Pancreas (tissue), 10 donors: Measurements from ENCODE around the gene CLDN6. TPM values are rescaled to one million over a fixed set of nuclear protein-coding genes. Genes with fewer than 3 reads are reported as not detected.

Experiments
- ATAC-seq, 4 donors: fragments of 200-7000 bp; cut with Tn5 transposase; one replicate each; pipeline versions ENCODE4 v1.8.0 to v1.9.1; 2020; ENCODE audit warnings: mild to moderate bottlenecking in 4 of 4, moderate library complexity in 4 of 4
- DNase-seq, 6 donors: peaks; one replicate each; pipeline ENCODE4 v3.0.0-alpha.2; 2020
- FAIRE-seq: peaks from 2 replicates; lab custom pipeline; 2012; peaks lifted over from hg19 to GRCh38; lab: Jason Lieb, UNC
- H3K27ac ChIP-seq, 4 donors: fragments of 200-600 bp; sonication (generic); 1 replicate in 3 of 4; 2 replicates in 1 of 4; pipeline versions ENCODE4 v1.5.0 to v1.8.0; 2020
- H3K27me3 ChIP-seq, 4 donors: fragments of 200-600 bp; one replicate each; pipeline ENCODE4 v1.8.0; 2021
- H3K36me3 ChIP-seq, 3 donors: fragments of 200-600 bp; sonication (generic) in 1 of 3; one replicate each; pipeline versions ENCODE4 v1.5.0 to v1.8.0; 2020 to 2021
- H3K4me1 ChIP-seq, 3 donors: fragments of 200-600 bp; one replicate each; pipeline ENCODE4 v1.8.0; 2021
- H3K4me3 ChIP-seq, 4 donors: fragments of 200-600 bp; sonication (generic) in 2 of 4; one replicate each; pipeline versions ENCODE4 v1.5.0 to v1.8.0; 2020 to 2021
- H3K9me3 ChIP-seq, 4 donors: fragments of 200-600 bp; one replicate each; pipeline ENCODE4 v1.8.0; 2021
- CTCF ChIP-seq, 4 donors: fragments of 200-600 bp; sonication (generic) in 3 of 4; IDR thresholded peaks; one replicate each; pipeline versions ENCODE4 v1.5.0 to v1.8.0; 2021; ENCODE audit warnings: antibody characterized with exemption in 4 of 4
- WGBS, 2 donors: extraction: QIAGEN DNeasy Blood & Tissue Kit; methylation state at CpG; one replicate each; pipeline ENCODE4 v1.1.7; 2013; 5-methylcytosine and 5-hydroxymethylcytosine counted together
- intact Hi-C, 3 donors: fragments of 100-400 bp; cut with DNase I; formaldehyde crosslinking; loops; one replicate each; pipeline versions ENCODE4 v1.11.1 to v1.14.2; 2022
- polyA plus RNA-seq, 2 donors: library from polyadenylated mRNA; stranded (reverse); fragments of 200-250 nt; gene quantifications; one replicate each; pipeline ENCODE4 v1.2.3, GENCODE V29; 2013
- total RNA-seq, 6 donors: library from RNA; stranded (reverse); fragmentation: NEBNext Ultra II Directional in 4 of 6; extraction: Animal tissue kit (Norgen Biotek cat#: 25700) in 4 of 6; gene quantifications; one replicate each; pipeline versions ENCODE4 v1.2.1 to v1.2.4, GENCODE V29; 2021 to 2023
- donor health status: healthy with polysubstance abuse.
- donor health status: DM: no; HTN: no; CAD: no; lungs with moderate emphysema.
- donor health status: DM: no; HTN: no; CAD: no.
- donor health status: control.
- donor health status: control.
- donor health status: Bipolar disorder and iron deficiency.
- donor health status: DM: yes; HTN: yes; CAD: no.
- donor health status: DM: no; HTN: no; CAD: no.
- donor health status: DM: no; HTN: no; CAD: no.
- donor health status: DM: yes; HTN: yes; CAD: no.

Gene CLDN6
- total and polyA plus RNA-seq, 8 donors = 0.12 to 5.1 (median 0.73) TPM

DNA sequence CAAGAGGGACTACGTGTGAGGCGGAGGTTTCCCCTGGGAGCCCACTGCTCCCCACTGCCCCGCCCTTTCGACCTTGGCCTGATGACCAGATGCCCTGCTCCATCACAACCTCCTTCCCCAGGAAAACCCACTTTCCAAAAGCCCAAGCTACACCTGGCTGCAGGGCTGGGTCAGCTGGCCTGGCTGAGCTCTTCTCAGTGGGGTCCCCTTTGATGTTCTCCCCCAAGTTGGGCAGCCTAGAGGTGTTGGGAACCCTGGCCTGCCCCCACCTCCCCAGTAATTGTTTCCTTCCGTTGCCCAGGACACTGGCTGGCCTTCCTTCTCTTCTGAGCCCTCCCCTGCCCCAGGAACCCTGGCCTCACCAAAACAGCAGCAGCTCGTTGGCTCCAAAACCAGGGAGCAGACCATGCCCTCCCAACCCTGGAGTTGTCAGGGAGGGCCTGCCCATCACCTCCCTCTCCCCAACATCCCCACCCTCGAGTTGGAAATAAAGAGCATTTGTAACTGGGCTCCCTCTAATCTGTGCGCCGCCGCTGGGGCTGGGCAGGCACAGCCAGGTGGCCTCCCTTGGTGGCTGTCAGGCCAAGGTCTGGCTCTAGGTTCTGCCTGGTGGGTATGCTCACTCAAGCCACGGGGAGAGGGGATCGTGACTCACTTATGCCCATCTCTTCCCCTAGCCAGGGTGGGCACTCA lies 3.8 kb downstream of the CLDN6 start:
- WGBS, 2 donors = 59 to 61% methylated on average over 12 of the region's 12 CpGs
- no peak for ATAC-seq
- intact Hi-C loops = no loop called here
- Histone ChIP-seq H3K27ac (no peak overlapping the region), H3K36me3 (no peaks in the 10 kb centered on the region), H3K4me3 (no peak overlapping the region), H3K9me3 (no peaks in the 10 kb centered on the region), H3K27me3 (no peaks in the 10 kb centered on the region), H3K4me1 (peaks cover 12 to 27% (median 15%) of the 10 kb centered on the region in 3 donors)
- TF ChIP-seq CTCF (IDR thresholded peaks at IDR 0.05) = no peak
- peak in 1 of 6 donors; percentile 64 for DNase-seq
- FAIRE-seq = no peak

GRCh38 chr16:3013491-3013951 lies 4.5 kb downstream of the CLDN6 start:
- no peak overlapping the region for H3K4me3 ChIP-seq
- ATAC-seq = no peak
- no peaks in the 10 kb centered on the region for H3K36me3 ChIP-seq
- intact Hi-C loops = no loop called here
- TF ChIP-seq CTCF (IDR thresholded peaks at IDR 0.05) = no peak
- H3K27me3 ChIP-seq = no peaks in the 10 kb centered on the region
- H3K27ac ChIP-seq = peak overlapping the region in 2 of 4 donors; percentile 55 to 70
- WGBS, 2 donors = 76 to 77% methylated on average over 27 of the region's 27 CpGs
- H3K9me3 ChIP-seq = no peaks in the 10 kb centered on the region
- DNase-seq = no peak
- H3K4me1 ChIP-seq = peaks cover 13 to 31% (median 20%) of the 10 kb centered on the region in 3 donors
- no peak for FAIRE-seq

GRCh38 chr16:3012828-3013420 lies 5.1 kb downstream of the CLDN6 start, which contains the start of gene CLDN9:
Gene CLDN9 (plus strand): TSS chr16:3012923. CDS start chr16:3013363, 440 bp downstream.
- no peaks in the 10 kb centered on the region for H3K9me3 ChIP-seq
- no peaks in the 10 kb centered on the region for H3K27me3 ChIP-seq
- intact Hi-C loops = no loop called here
- peak within 1 kb of the TSS in 1 of 4 donors; percentile 20 for H3K4me3 ChIP-seq
- peak; percentile 64 to 82 (median 78) for ATAC-seq
- peaks cover 19 to 32% (median 26%) of the 10 kb centered on the region in 3 donors for H3K4me1 ChIP-seq
- H3K36me3 ChIP-seq = no peaks in the 10 kb centered on the region
- 34 to 41% methylated on average over 26 to 27 of the region's 27 CpGs for WGBS, 2 donors
- peak within 1 kb of the TSS; percentile 22 to 70 (median 50) for H3K27ac ChIP-seq
- peak in 5 of 6 donors; percentile 73 to 91 (median 83) for DNase-seq
- FAIRE-seq = no peak
- TF ChIP-seq CTCF (IDR thresholded peaks at IDR 0.05) = no peak

DNA sequence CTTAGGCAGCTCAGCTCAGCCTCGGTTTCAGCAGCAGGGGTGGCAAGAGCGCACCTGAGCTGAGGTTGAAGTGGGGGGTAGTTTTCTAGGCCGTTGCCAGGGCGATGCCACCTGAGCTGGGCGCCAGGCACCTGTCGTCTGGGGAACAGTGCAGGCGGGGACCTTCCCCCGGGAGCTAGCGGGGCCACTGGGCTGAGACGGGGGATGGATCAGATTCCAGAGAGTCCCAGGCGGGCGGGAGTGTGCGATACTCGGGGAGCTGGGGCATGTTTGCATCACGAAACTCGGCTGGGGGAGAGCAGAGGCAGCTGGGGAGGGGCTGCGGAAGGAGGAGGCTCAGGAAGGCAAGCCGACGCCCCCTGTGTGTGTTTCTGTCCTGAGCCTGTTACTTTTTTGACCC lies 5.7 kb downstream of the CLDN6 start:
- peak in 3 of 6 donors; percentile 55 to 74 (median 62) for DNase-seq
- H3K4me3 ChIP-seq = peak overlapping the region in 1 of 4 donors; percentile 20
- 12 to 22% methylated on average over 19 of the region's 19 CpGs for WGBS, 2 donors
- intact Hi-C loops = no loop called here
- no peak for TF ChIP-seq CTCF (IDR thresholded peaks at IDR 0.05)
- H3K9me3 ChIP-seq = no peaks in the 10 kb centered on the region
- H3K27ac ChIP-seq = peak overlapping the region; percentile 22 to 70 (median 50)
- H3K36me3 ChIP-seq = no peaks in the 10 kb centered on the region
- no peak for FAIRE-seq
- peak; percentile 20 to 54 (median 38) for ATAC-seq
- H3K27me3 ChIP-seq = no peaks in the 10 kb centered on the region
- H3K4me1 ChIP-seq = peaks cover 25 to 39% (median 33%) of the 10 kb centered on the region in 3 donors
